ENCODE data around the gene TTC4.

TTC4 gene

GRCh38 chr1:54715493-54716298 lies at the start of gene TTC4:
Gene TTC4, plus strand, starts transcription at chr1:54715861. Its CDS starts 48 bp downstream, at chr1:54715909.
- FAIRE-seq, result no peak

- no peak for FAIRE-seq
Measured at GRCh38 chr1:54666333-54666732, 49.3 kb upstream of the TTC4 start.

DNA sequence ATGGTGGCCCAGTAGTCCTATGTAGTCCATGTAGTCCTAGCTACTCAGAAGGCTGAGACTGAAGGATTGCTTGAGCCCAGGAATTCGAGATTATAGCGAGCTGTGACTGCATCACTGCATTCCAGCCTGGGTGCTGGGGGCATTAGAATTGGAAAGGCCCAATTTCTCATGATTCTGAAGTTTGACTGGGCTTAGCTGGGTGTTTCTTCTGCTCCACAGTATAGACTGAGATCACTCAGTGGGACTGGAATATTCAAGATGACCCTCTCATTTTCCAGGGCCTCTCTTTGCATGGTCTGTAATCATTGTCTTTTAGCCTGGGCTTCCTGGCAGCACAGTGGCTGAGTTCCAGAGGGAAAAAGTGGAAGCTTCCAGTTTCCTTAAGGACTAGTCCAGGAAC lies 47.9 kb upstream of the TTC4 start:
- no peak for FAIRE-seq

DNA sequence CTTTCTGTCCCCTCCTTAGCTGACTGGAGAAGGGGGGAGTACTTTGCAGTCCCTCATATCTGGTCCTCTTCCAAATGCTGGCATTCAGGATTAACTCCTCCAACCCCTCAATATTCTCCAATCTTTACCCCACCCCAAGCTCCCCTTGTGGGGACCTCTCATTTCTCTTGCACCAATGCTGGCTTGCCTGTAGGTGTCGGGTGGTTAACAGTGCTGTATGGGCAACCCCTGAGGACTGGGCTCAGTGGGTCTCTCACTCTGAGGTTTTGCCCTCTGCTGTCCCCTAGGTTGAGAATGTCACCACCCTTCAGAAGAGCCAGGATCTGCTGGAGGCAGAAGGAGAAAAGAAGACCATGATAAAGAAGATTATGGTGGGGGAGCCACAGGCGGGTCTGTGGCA lies 47.1 kb upstream of the TTC4 start:
- FAIRE-seq, result no peak

- no peak for FAIRE-seq
Measured at GRCh38 chr1:54671985-54672608, 43.6 kb upstream of the TTC4 start.

DNA sequence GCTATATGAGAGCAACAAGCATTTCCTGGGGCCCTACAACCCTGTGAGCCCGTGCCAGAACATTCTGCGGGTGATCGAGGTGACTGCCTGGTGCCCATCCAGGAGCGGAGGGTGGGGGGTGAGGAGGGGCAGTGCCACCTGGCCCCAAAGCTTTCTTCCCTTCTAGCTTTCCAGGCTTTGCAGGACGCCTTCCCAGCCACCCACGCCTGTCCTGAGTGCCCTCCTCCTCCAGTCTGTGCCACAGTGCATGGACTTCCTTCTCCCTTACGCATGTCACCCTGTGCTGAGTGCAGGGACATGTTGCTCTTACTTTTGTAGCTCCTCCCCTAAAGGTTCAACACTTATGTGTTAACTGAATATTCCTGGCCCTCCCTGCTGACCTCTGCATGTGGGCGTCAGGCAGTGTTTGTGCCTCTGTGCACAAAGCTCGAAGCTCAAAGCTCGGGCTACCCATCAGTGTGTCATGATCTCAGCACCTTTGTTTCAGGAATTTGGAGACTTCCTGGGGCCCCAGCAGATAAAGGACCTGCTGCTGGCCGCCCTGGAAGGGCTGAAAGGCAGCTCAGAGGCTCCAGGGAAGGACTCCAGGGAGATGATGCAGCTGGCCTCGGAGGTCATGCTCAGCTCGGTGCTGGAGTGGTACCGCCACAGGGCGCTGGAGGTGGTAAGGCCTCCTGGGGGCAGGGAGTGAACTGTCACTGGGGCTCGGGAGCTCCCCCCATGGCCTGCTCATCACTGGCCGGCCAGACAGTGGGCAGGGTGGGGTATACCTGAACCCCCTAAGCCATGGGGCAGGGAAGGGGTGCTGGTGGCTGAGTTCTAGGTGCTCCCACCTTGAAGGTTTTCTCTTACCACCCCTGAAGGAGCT lies 36.7 kb upstream of the TTC4 start:
- FAIRE-seq, result no peak

DNA sequence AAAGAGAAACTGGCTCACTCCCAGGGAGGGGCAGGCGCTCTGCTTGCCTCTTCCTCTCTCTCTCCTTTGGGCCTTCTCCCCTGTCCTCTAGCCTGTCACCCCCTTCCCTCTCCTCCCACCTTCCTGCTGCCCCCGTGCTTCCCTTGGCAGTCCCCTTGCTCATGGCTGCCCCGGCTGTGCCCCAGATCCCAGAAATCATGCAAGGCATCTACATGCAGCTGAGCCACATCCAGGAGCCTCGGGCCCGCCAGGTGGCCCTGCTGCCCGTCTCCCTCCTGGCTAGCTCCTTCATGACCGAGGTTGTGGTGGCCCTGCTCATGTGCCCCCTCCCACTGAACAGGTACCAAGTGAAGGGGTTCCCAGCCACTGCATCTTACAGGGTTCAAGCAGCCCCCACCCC lies 36.0 kb upstream of the TTC4 start:
- no peak for FAIRE-seq

DNA sequence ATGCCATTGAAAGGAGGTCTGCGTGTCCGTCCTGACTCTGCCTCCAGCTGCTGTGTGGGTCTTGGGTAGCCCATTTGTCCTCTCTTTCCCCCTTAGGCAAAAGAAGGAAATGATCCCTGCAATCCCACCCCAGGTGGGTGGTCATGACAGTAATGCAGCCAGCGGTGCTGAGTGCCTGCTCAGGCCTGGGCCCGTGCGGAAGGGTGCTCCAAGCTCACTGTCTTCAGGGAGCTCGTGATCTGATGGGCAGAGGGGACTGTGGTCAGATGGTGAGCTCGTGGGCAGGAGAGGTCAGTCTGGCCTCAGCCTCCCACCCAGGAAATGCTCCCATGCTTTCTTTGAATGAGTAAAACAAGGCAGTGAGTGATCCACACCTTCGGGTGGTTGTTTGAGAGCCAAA lies 35.3 kb upstream of the TTC4 start:
- FAIRE-seq, result no peak

GRCh38 chr1:54681358-54681757 lies 34.3 kb upstream of the TTC4 start:
- FAIRE-seq, result no peak

GRCh38 chr1:54683453-54683852 lies 32.2 kb upstream of the TTC4 start:
- FAIRE-seq, result no peak

DNA sequence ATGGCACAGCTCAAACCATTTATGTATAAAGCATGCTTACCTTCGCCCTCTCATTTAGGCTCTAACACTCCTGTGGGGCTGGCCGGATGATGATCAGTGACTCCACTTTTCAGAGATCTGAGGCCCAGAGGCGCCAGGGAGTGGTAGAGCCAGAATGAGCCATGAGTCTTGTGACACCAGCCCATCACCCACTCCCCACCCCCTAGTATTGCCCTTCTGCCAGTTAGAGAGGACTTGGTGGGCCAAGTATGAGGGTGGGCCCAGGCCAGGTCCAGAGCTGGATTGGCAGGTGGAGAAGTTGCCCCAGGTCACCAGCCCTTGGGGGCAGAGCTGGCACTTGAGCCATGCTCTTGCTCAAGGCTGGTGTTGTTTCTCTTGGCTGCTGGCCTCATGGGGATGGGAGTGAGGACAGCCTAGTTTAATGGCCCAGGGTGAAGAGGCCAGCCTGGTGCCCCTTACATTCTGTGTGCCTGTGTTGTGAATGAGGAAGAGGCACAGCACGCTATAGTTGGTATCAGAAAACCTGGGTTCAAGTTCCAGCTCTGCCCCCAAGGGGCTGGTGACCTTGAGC lies 30.2 kb upstream of the TTC4 start:
- FAIRE-seq, result no peak

GRCh38 chr1:54686155-54686554 lies 29.5 kb upstream of the TTC4 start:
- no peak for FAIRE-seq

GRCh38 chr1:54694771-54695170 lies 20.9 kb upstream of the TTC4 start:
- no peak for FAIRE-seq

GRCh38 chr1:54695221-54695620 lies 20.4 kb upstream of the TTC4 start:
- FAIRE-seq, result no peak

DNA sequence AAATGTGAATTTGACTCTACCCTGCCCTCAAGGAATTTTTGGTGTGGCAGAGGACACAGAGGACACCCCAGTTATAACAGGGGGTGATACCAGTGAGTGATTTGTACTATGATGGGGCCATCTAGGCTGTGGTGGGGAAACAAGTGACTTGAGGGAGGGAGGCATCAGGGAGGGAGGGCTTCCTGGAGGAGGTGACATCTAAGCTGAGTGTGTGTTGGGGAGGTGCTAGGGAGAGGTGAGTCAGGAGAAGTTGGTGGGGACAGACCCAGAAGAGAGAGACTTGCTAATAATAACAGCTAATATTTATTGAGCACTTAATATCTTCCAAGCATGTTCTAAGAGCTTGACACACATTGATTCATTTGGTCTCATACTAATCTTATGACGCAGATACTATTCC lies 19.9 kb upstream of the TTC4 start:
- no peak for FAIRE-seq

GRCh38 chr1:54696262-54696661 lies 19.4 kb upstream of the TTC4 start:
- no peak for FAIRE-seq

- FAIRE-seq, result no peak
Measured at GRCh38 chr1:54697896-54698295, 17.8 kb upstream of the TTC4 start.

DNA sequence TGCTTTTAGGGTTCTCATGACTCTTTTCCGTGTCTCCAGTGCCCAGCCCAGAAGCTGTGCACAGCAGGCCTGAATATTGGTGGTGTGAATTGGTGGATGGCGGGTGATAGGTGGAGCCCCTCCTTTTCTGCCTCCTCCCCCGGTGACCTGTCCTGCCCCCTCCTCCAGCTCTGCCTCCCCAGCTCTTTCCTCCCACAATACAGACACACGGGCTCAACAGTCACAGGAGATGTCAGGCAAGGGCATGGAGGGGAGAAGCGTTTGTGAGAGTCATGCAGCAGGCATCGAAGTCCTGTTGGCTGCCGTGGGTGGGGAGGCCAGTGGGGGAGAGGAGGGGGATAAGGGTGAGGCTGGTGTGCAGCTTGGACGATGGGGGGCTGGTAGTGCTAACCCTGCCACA lies 17.3 kb upstream of the TTC4 start:
- FAIRE-seq, result no peak

DNA sequence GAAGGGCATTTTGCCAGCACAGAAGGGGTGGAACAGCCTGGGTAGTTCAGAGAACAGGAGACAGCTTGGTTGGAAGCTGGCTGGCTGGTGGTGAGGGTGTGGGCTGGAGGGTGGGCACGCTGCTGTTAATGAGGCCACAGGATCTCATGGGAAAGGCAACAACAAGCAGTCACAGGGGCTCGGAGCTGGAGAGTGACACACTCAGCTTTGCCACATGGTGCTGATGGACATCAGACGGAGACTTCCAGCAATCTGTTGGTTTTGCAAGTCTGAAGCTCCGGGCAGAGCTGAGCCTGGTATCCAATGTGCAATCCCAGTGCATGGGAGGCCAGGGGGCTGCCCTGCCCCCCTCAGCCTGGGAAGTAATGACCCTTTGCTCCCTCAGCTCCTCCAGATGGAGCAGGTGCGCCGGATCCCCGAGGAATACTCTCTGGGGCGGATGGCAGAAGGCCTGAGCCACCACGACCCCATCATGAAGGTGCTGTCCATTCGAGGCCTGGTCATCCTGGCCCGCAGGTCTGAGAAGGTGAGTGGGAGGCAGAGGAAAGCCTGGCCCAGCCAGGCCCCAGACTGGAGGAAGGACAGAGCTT lies 15.6 kb upstream of the TTC4 start:
- FAIRE-seq, result no peak

GRCh38 chr1:54701066-54701465 lies 14.6 kb upstream of the TTC4 start:
- FAIRE-seq, result no peak

- no peak for FAIRE-seq
Measured at GRCh38 chr1:54701996-54702395, 13.7 kb upstream of the TTC4 start.

DNA sequence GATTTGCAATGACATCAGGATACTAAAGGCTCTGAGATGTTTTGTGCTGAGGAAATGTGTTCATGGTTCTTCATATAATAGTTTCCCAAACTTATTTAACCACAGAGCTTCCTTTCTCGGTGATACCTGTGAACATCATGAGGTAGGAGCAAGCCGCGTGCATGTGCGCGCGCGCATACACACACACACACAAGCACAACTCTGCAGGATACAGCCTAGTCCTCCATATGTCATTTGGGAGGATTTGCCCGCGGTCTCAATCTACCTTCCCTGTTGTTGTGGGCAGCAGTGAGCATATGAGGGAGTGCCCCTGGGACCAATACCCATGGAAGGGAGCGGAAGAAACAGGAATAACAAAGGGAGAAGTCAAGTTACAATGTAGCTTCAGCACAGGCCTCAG lies 12.2 kb upstream of the TTC4 start:
- no peak for FAIRE-seq

- FAIRE-seq, result no peak
Measured at GRCh38 chr1:54705153-54705552, 10.5 kb upstream of the TTC4 start.
